Measurements from ENCODE around the gene ADAM23.

GRCh38 chr2:206502729-206503128, 59.4 kb downstream of the ADAM23 start:
- TF ChIP-seq CTCF (conservative IDR thresholded peaks at IDR 0.05), result no peak
- TF ChIP-seq ZFX (IDR thresholded peaks at IDR 0.05), result no peak
